HepG2 (cell line): Measurements from ENCODE around the gene TLCD1. TPM values are rescaled to one million over a fixed set of nuclear protein-coding genes. Genes with fewer than 3 reads are reported as not detected.

Source experiments
- ATAC-seq: fragments of 200-7000 bp; cut with Tn5 transposase; 3 replicates; pipeline ENCODE4 v1.9.1; 2020; ENCODE audit warnings: mild to moderate bottlenecking, moderate library complexity
- BruUV-seq: library from RNA; stranded (reverse); fragments of 400-500 nt; replicated peaks from 2 replicates; lab custom pipeline; 2021; lab: Mats Ljungman, UMichigan
- CTCF ChIA-PET: fragments of 300-600 bp; formaldehyde crosslinking; extraction: SDS; loops from one replicate; lab custom pipeline; 2021; ENCODE audit warnings: low total read pairs, inconsistent platforms, low intra/inter-chr PET ratio; lab: Yijun Ruan, JAX
- POLR2A ChIA-PET: fragments of 350-600 bp; sonication (Branson Sonifier 250); formaldehyde crosslinking; loops from one replicate; lab custom pipeline; 2020; ENCODE audit warnings: antibody characterized with exemption, inconsistent platforms; lab: Yijun Ruan, JAX
- DNase-seq: peaks from one replicate; pipeline ENCODE4 v3.0.0-alpha.2; 2015; ENCODE audit warnings: low spot score
- FAIRE-seq: peaks from 3 replicates; lab custom pipeline; 2011; peaks lifted over from hg19 to GRCh38; lab: Jason Lieb, UNC
- H2AFZ ChIP-seq: one replicate; pipeline ENCODE4 v1.6.1; 2011; ENCODE audit warnings: low read length, inconsistent platforms
- H3K27ac ChIP-seq: fragments of 300-600 bp; 3 replicates; pipeline ENCODE4 v1.8.0; 2011; ENCODE audit warnings: mixed run types, mild to moderate bottlenecking, mixed read lengths, low read length, inconsistent platforms; ENCODE audit not compliant: insufficient read depth; ENCODE audit errors: extremely low read length
- H3K27me3 ChIP-seq, 2 experiments: fragments of 200-600 bp in 1 of 2; 2 replicates in 1 of 2; 3 replicates in 1 of 2; pipeline versions ENCODE4 v1.6.0 to v1.8.0; 2011; ENCODE audit warnings: low read length in 2 of 2, mild to moderate bottlenecking in 2 of 2, moderate library complexity in 2 of 2, inconsistent platforms in 1 of 2; ENCODE audit not compliant: insufficient read depth in 2 of 2, control insufficient read depth in 1 of 2
- H3K36me3 ChIP-seq, 2 experiments: fragments of 200-600 bp in 1 of 2; replicated peaks in 1 of 2; 2 replicates in 1 of 2; 3 replicates in 1 of 2; pipeline versions ENCODE4 v1.5.1 to v1.8.0; 2011; ENCODE audit warnings: low read length in 2 of 2, inconsistent platforms in 1 of 2; ENCODE audit not compliant: insufficient read depth in 2 of 2, control insufficient read depth in 1 of 2
- H3K4me1 ChIP-seq: 2 replicates; pipeline ENCODE4 v1.5.1; 2012; ENCODE audit warnings: low read length, inconsistent platforms; ENCODE audit not compliant: insufficient read depth
- H3K4me2 ChIP-seq: 2 replicates; pipeline ENCODE4 v1.6.0; 2011; ENCODE audit warnings: low read depth, low read length, inconsistent platforms
- H3K4me3 ChIP-seq, 3 experiments: fragments of 200-600 bp in 1 of 3; sonication (generic), shearing (Covaris generic) in 1 of 3; replicated peaks in 1 of 3; 2 replicates each; pipeline ENCODE4 v1.5.1; 2011 to 2016; ENCODE audit warnings: low read length in 3 of 3, inconsistent platforms in 2 of 3, low read depth in 2 of 3, mild to moderate bottlenecking in 2 of 3, control low read depth in 1 of 3, mixed read lengths in 1 of 3; ENCODE audit not compliant: insufficient read depth in 1 of 3
- H3K79me2 ChIP-seq: one replicate; pipeline ENCODE4 v1.6.1; 2011; ENCODE audit warnings: low read length, inconsistent platforms; ENCODE audit not compliant: insufficient read depth
- H3K9ac ChIP-seq: 2 replicates; pipeline ENCODE4 v1.6.0; 2011; ENCODE audit warnings: mild to moderate bottlenecking, low read depth, low read length, inconsistent platforms; ENCODE audit not compliant: insufficient read depth
- H3K9me3 ChIP-seq: 2 replicates; pipeline ENCODE4 v1.5.1; 2012; ENCODE audit warnings: mild to moderate bottlenecking, low read length
- H4K20me1 ChIP-seq: 2 replicates; pipeline ENCODE4 v1.6.0; 2011; ENCODE audit warnings: inconsistent platforms, mild to moderate bottlenecking, low read length, moderate library complexity; ENCODE audit not compliant: insufficient read depth
- MIXL1 ChIP-seq: IDR thresholded peaks from 2 replicates; pipeline ENCODE4 v1.6.1; 2016
- MTF2 ChIP-seq: sonication (generic); formaldehyde crosslinking; IDR thresholded peaks from 2 replicates; pipeline ENCODE4 v1.5.0; 2020; ENCODE audit warnings: missing genetic modification reagents, borderline replicate concordance
- POLR2A ChIP-seq, 2 experiments: IDR thresholded peaks; 2 replicates each; pipeline ENCODE4 v1.6.1; 2011; ENCODE audit warnings: low read depth in 2 of 2, low read length in 2 of 2, mild to moderate bottlenecking in 1 of 2, moderate library complexity in 1 of 2; ENCODE audit not compliant: insufficient read depth in 1 of 2
- PRDM10 ChIP-seq: sonication (generic); formaldehyde crosslinking; IDR thresholded peaks from 2 replicates; pipeline ENCODE4 v1.4.0; 2020; ENCODE audit warnings: low read depth, missing genetic modification reagents
- RBFOX2 ChIP-seq: fragments of 200-400 bp; formaldehyde crosslinking; IDR thresholded peaks from 2 replicates; pipeline ENCODE4 v1.6.1; 2017; ENCODE audit warnings: low read depth, mild to moderate bottlenecking, low read length
- RBM22 ChIP-seq: fragments of 200-400 bp; formaldehyde crosslinking; optimal IDR thresholded peaks from 2 replicates; pipeline ENCODE3; 2017; ENCODE audit warnings: mild to moderate bottlenecking, low read length, moderate library complexity
- SSRP1 ChIP-seq: IDR thresholded peaks from 2 replicates; pipeline ENCODE4 v1.6.1; 2016; ENCODE audit warnings: control low read depth
- TAF1 ChIP-seq: sonication (generic); formaldehyde crosslinking; IDR thresholded peaks from 2 replicates; pipeline ENCODE4 v1.4.0; 2020; ENCODE audit warnings: missing genetic modification reagents
- TARDBP ChIP-seq: sonication (generic); formaldehyde crosslinking; IDR thresholded peaks from 2 replicates; pipeline ENCODE4 v1.8.0; 2022; ENCODE audit warnings: mild to moderate bottlenecking, missing genetic modification reagents
- ZFP36L2 ChIP-seq: sonication (generic); formaldehyde crosslinking; IDR thresholded peaks from 2 replicates; pipeline ENCODE4 v1.4.0; 2020; ENCODE audit warnings: missing genetic modification reagents
- ZNF3 ChIP-seq: IDR thresholded peaks from 2 replicates; pipeline ENCODE4 v1.7.0; 2017; ENCODE audit warnings: inconsistent platforms
- ZNF569 ChIP-seq: sonication (generic); formaldehyde crosslinking; IDR thresholded peaks from 2 replicates; pipeline ENCODE4 v1.5.0; 2020; ENCODE audit warnings: mild to moderate bottlenecking, missing genetic modification reagents, moderate library complexity, borderline replicate concordance
- ZSCAN29 ChIP-seq: sonication (generic); formaldehyde crosslinking; conservative IDR thresholded peaks from 2 replicates; pipeline ENCODE4 v1.4.0; 2020; ENCODE audit warnings: mild to moderate bottlenecking, missing genetic modification reagents
- WGBS: methylation state at CpG from one replicate; pipeline ENCODE4 v1.1.6; 2017; ENCODE audit warnings: low lambda C conversion rate; 5-methylcytosine and 5-hydroxymethylcytosine counted together
- in situ Hi-C: cut with HindIII; loops from 2 replicates; pipeline ENCODE4 v1.10.0; 2017; ENCODE audit warnings: low pct_unique_long_range_greater_than_20kb; ENCODE audit not compliant: extremely low pct_ligation_motif_present
- intact Hi-C: fragments of 100-400 bp; cut with micrococcal nuclease; formaldehyde crosslinking; loops from one replicate; pipeline ENCODE4 v1.10.0; 2022; ENCODE audit not compliant: unreplicated experiment
- polyA plus RNA-seq, 8 experiments: library from polyadenylated mRNA; depleted of rRNA in 3 of 8; stranded (reverse) in 7 of 8; unstranded in 1 of 8; fragments of >200 nt; fragmentation: Illumina TruSeq in 4 of 8; extraction: Trizol in 4 of 8; gene quantifications; 2 replicates each; pipeline versions ENCODE4 v1.2.1 to v1.2.3, GENCODE V29; 2011 to 2016; ENCODE audit warnings: low read depth in 4 of 8, missing spikeins in 1 of 8, mixed read lengths in 1 of 8; ENCODE audit not compliant: insufficient read depth in 1 of 8
- total RNA-seq, 5 experiments: library from RNA; depleted of rRNA; stranded (reverse); fragments of >200 nt; fragmentation: Illumina TruSeq; extraction: Trizol; gene quantifications; 2 replicates each; pipeline ENCODE4 v1.2.3, GENCODE V29; 2016; ENCODE audit warnings: low read depth in 1 of 5

The TLCD1 gene
- total and polyA plus RNA-seq, 2 of the 13 experiments (the other 11 are each of a cell fraction or from before 2014, with no cell fraction given): 14.9 to 19.6 TPM

- Histone ChIP-seq H3K4me2 (peak overlapping the region; percentile 96), H3K4me3 (no peak overlapping the region), H3K36me3 (peaks cover 8 to 38% of the 10 kb centered on the region in 2 experiments; a peak in 4 of 5 replicates), H3K27me3 (no peaks in the 10 kb centered on the region; a peak in 1 of 5 replicates), H3K9me3 (no peaks in the 10 kb centered on the region), H4K20me1 (peaks cover 42% of the 10 kb centered on the region), H3K9ac (no peak overlapping the region), H3K27ac (peak overlapping the region; percentile 41), H3K79me2 (peaks cover 40% of the 10 kb centered on the region), H2AFZ (no peak overlapping the region), H3K4me1 (peaks cover 62% of the 10 kb centered on the region)
- TF ChIP-seq ZNF3 (CRISPR knock-in tag) (no peak), POLR2A (IDR thresholded peaks at IDR 0.05; ENCODE audit: insufficient read depth in 1 of 2, low read depth in 2 of 2, low read length in 2 of 2) (peak in 1 of 2 experiments; percentile 15; a peak in 1 of 4 replicates), ZNF569 (no peak), RBFOX2 (peak; percentile 55; the same call in 1 of the 2 replicates)
- FAIRE-seq (no peak), DNase-seq (no peak), ATAC-seq (no peak)
- intact Hi-C loops (loop anchor here (5.0 kb wide), 1 partner anchor 76 kb away; the partner anchor contains the start of gene BLTP2), in situ Hi-C loops (no loop called here)
- ChIA-PET CTCF (interaction anchor here (1.2 kb wide), 1 partner anchor 27 kb away, joined by 3 read pairs; no protein-coding TSS in a partner anchor), POLR2A (interaction anchor here (2.0 to 8.7 kb wide), 5 partner anchors 12 to 78 kb away, joined by 9 to 590 read pairs (median 50); partner anchors contain the start of genes BLTP2, PROCA1, SDF2 and SUPT6H)
- WGBS: 90% methylated on average over 6 of the region's 6 CpGs
- no TSS peak for BruUV-seq
Observed at GRCh38 chr17:28723159-28723835, 2.7 kb downstream of the TLCD1 start.

- Histone ChIP-seq H3K36me3 (peaks cover 8 to 38% of the 10 kb centered on the region in 2 experiments; a peak in 4 of 5 replicates), H3K9me3 (no peaks in the 10 kb centered on the region), H3K27ac (peak overlapping the region; percentile 41), H3K79me2 (peaks cover 40% of the 10 kb centered on the region), H3K4me1 (peaks cover 64% of the 10 kb centered on the region), H3K27me3 (no peaks in the 10 kb centered on the region; a peak in 1 of 5 replicates), H3K4me3 (peak overlapping the region; percentile 8 to 97 (median 20); a peak in 2 of 6 replicates), H2AFZ (no peak overlapping the region), H4K20me1 (peaks cover 42% of the 10 kb centered on the region), H3K4me2 (peak overlapping the region; percentile 96), H3K9ac (peak overlapping the region; percentile 45)
- WGBS: 75% methylated on average over 7 of the region's 7 CpGs
- intact Hi-C loops (loop anchor here (5.0 kb wide), 1 partner anchor 75 kb away; the partner anchor contains the start of gene BLTP2), in situ Hi-C loops (no loop called here)
- no TSS peak for BruUV-seq
- POLR2A ChIA-PET: interaction anchor here (4.1 to 4.2 kb wide), 2 partner anchors 16 to 21 kb away, joined by 92 to 220 read pairs; partner anchors contain the start of genes PROCA1 and TRAF4
- FAIRE-seq (no peak), DNase-seq (no peak), ATAC-seq (no peak)
- CTCF ChIA-PET: no interaction called here
- peak; percentile 53 for TF ChIP-seq RBM22
- TF ChIP-seq MIXL1 (CRISPR knock-in tag): no peak
- TF ChIP-seq MTF2: no peak
- no peak for TF ChIP-seq ZSCAN29 (CRISPR knock-in tag)
- TF ChIP-seq ZFP36L2: no peak
- 0 out of 2 replicates have a peak, but pooled peaks have one; percentile 28 for TF ChIP-seq SSRP1 (CRISPR knock-in tag)
- TF ChIP-seq TAF1 (CRISPR knock-in tag): no peak
- no peak for TF ChIP-seq PRDM10
- TF ChIP-seq POLR2A (IDR thresholded peaks at IDR 0.05; ENCODE audit: insufficient read depth in 1 of 2, low read depth in 2 of 2, low read length in 2 of 2): peak in 1 of 2 experiments; percentile 37; a peak in 2 of 4 replicates
- TF ChIP-seq TARDBP: 0 out of 2 replicates have a peak, but pooled peaks have one; percentile 7
Observed at GRCh38 chr17:28722417-28723158, 3.4 kb downstream of the TLCD1 start.
